SK-N-SH (cell line): Measurements from ENCODE around the gene TMEM150C.

Experiments
- CHD2 ChIP-seq: fragments of 150-350 bp; IDR thresholded peaks from 2 replicates; pipeline ENCODE4 v1.6.1; 2018; ENCODE audit warnings: low read length; ENCODE audit not compliant: partially characterized antibody
- FOXM1 ChIP-seq: IDR thresholded peaks from 2 replicates; pipeline ENCODE4 v1.4.0; 2012; ENCODE audit warnings: low read depth, mild to moderate bottlenecking
- GABPA ChIP-seq: IDR thresholded peaks from 2 replicates; pipeline ENCODE4 v1.4.0; 2012; ENCODE audit warnings: low read depth, mild to moderate bottlenecking
- GATA2 ChIP-seq: sonication (generic); formaldehyde crosslinking; IDR thresholded peaks from 2 replicates; pipeline ENCODE4 v1.5.0; 2020; ENCODE audit warnings: mild to moderate bottlenecking, missing genetic modification reagents
- POLR2AphosphoS5 ChIP-seq: IDR thresholded peaks from 2 replicates; pipeline ENCODE4 v1.6.1; 2012; ENCODE audit warnings: low read depth, low read length
- RAD21 ChIP-seq: IDR thresholded peaks from 2 replicates; pipeline ENCODE4 v1.6.1; 2012; ENCODE audit warnings: mild to moderate bottlenecking, low read length
- RFX5 ChIP-seq: IDR thresholded peaks from 2 replicates; pipeline ENCODE4 v1.6.1; 2012; ENCODE audit warnings: mild to moderate bottlenecking, improper control_type of control experiment, low read length
- USF1 ChIP-seq: IDR thresholded peaks from 2 replicates; pipeline ENCODE4 v1.4.0; 2012; ENCODE audit warnings: low read depth, borderline replicate concordance
- TF ChIP-seq, protein P1 (sequence below): fragments of 150-350 bp; IDR thresholded peaks from 2 replicates; pipeline ENCODE4 v1.6.1; 2017; ENCODE audit warnings: antibody characterized with exemption, low read length, low read depth, borderline replicate concordance
- TF ChIP-seq, protein P2 (sequence below): fragments of 200-600 bp; sonication (generic); IDR thresholded peaks from 2 replicates; pipeline ENCODE4 v1.6.1; 2017; ENCODE audit warnings: antibody characterized with exemption, mild to moderate bottlenecking, moderate library complexity

DNA sequence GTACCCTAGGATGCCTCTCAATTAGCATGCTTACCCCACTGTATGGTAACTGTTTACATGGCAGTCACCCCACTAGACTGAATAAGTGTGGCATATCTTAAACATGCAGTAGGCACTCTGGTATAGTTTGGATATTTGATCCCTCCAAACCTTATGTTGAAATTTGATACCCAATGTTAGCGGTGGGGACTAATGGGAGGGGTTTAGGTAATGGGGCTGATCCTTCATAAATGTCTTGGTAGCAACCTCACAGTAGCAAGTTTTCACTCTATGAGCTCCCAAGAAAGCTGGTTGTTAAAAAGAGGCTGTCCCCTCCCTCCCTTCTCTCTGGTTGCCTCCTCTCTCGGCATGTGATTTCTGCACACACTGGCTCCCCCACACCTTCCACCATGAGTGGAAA is 10.1 kb downstream of the TMEM150C start:
- TF ChIP-seq, protein P1, sequence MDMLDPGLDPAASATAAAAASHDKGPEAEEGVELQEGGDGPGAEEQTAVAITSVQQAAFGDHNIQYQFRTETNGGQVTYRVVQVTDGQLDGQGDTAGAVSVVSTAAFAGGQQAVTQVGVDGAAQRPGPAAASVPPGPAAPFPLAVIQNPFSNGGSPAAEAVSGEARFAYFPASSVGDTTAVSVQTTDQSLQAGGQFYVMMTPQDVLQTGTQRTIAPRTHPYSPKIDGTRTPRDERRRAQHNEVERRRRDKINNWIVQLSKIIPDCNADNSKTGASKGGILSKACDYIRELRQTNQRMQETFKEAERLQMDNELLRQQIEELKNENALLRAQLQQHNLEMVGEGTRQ: no peak
- no peak for TF ChIP-seq GATA2 (CRISPR knock-in tag)
- TF ChIP-seq POLR2AphosphoS5: no peak
- no peak for TF ChIP-seq USF1
- TF ChIP-seq RAD21: no peak
- TF ChIP-seq GABPA: no peak
- no peak for TF ChIP-seq FOXM1
- TF ChIP-seq RFX5: no peak
- TF ChIP-seq, protein P2, sequence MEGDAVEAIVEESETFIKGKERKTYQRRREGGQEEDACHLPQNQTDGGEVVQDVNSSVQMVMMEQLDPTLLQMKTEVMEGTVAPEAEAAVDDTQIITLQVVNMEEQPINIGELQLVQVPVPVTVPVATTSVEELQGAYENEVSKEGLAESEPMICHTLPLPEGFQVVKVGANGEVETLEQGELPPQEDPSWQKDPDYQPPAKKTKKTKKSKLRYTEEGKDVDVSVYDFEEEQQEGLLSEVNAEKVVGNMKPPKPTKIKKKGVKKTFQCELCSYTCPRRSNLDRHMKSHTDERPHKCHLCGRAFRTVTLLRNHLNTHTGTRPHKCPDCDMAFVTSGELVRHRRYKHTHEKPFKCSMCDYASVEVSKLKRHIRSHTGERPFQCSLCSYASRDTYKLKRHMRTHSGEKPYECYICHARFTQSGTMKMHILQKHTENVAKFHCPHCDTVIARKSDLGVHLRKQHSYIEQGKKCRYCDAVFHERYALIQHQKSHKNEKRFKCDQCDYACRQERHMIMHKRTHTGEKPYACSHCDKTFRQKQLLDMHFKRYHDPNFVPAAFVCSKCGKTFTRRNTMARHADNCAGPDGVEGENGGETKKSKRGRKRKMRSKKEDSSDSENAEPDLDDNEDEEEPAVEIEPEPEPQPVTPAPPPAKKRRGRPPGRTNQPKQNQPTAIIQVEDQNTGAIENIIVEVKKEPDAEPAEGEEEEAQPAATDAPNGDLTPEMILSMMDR: no peak
- no peak for TF ChIP-seq CHD2
